ENCODE data around the gene PIK3CB.
"Not testable (repeated sequence)": the region's sequence is repeated elsewhere in the genome, so short reads cannot be mapped to it uniquely, and the experiment has no call there.

Gene PIK3CB

GRCh38 chr3:138620431-138620830, 214.3 kb downstream of the PIK3CB start:
- no peak for DNase-seq

GRCh38 chr3:138615462-138615861, 219.3 kb downstream of the PIK3CB start:
- DNase-seq, result no peak

- peak in 2 of 56 donors; percentile 1 to 2 for DNase-seq
Observed at GRCh38 chr3:138609898-138610266, 224.8 kb downstream of the PIK3CB start.

- DNase-seq, result peak in 51 of 56 donors; percentile 24 to 84 (median 66)
Observed at GRCh38 chr3:138608322-138609135, 226.2 kb downstream of the PIK3CB start, which contains the start of gene FAIM. Gene FAIM (plus strand): TSS chr3:138608771. CDS start chr3:138619727, 10,956 bp downstream.

GRCh38 chr3:138604106-138604595, 230.6 kb downstream of the PIK3CB start:
- not testable (repeated sequence) for DNase-seq
